ENCODE results near the gene SNRNP70.
"Not testable (repeated sequence)": the region's sequence is repeated elsewhere in the genome, so short reads cannot be mapped to it uniquely, and the experiment has no call there.

DNA sequence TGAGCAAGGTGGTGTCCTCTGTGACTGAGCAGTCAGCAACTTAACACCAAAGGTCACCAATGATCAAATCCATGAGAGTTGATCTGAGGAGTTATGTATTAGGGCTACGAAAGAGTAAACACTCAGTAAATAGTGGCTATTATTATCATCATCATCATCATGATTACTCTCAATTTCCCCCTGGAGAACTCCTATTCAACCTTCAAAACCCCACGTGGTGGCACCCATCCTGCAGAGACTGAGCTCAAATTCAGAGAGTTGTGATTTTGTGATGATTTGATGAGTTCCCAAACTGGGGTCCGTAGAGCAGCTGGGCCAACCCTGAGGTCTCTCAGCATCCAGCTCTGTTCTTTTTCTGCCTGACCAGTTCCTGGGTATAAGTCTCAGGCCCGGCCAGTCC, 35.4 kb upstream of the SNRNP70 start:
- TF ChIP-seq CTCF (IDR thresholded peaks at IDR 0.05 in 4 of 5, conservative IDR thresholded peaks at IDR 0.05 in 1 of 5); POLR2A (IDR thresholded peaks at IDR 0.05): not testable (repeated sequence)

All from gastrocnemius medialis (tissue), 4 donors.